Measurements from ENCODE around the gene MBNL2.

MBNL2 gene

GRCh38 chr13:97253581-97254293 is 31.6 kb downstream of the MBNL2 start:
- no peak for DNase-seq (ENCODE audit: low read depth, low spot score)

GRCh38 chr13:97254816-97255215 is 32.7 kb downstream of the MBNL2 start:
- no peak for DNase-seq (ENCODE audit: low read depth, low spot score)

- no peak for DNase-seq (ENCODE audit: low read depth, low spot score)
Observed at GRCh38 chr13:97255515-97256021, 33.4 kb downstream of the MBNL2 start.

- no peak for DNase-seq (ENCODE audit: low read depth, low spot score)
Observed at GRCh38 chr13:97256343-97256783, 34.2 kb downstream of the MBNL2 start.

GRCh38 chr13:97257228-97257755 is 35.2 kb downstream of the MBNL2 start:
- no peak for DNase-seq (ENCODE audit: low read depth, low spot score)

- DNase-seq (ENCODE audit: low read depth, low spot score) = no peak
Observed at GRCh38 chr13:97257800-97258799, 36.0 kb downstream of the MBNL2 start.

- no peak for DNase-seq (ENCODE audit: low read depth, low spot score)
Observed at GRCh38 chr13:97258801-97259200, 36.7 kb downstream of the MBNL2 start.

- no peak for DNase-seq (ENCODE audit: low read depth, low spot score)
Observed at GRCh38 chr13:97259410-97259797, 37.3 kb downstream of the MBNL2 start.

- no peak for DNase-seq (ENCODE audit: low read depth, low spot score)
Observed at GRCh38 chr13:97259798-97260714, 37.9 kb downstream of the MBNL2 start.

- DNase-seq (ENCODE audit: low read depth, low spot score) = no peak
Observed at GRCh38 chr13:97261254-97262005, 39.3 kb downstream of the MBNL2 start.

GRCh38 chr13:97262058-97262457 is 39.9 kb downstream of the MBNL2 start:
- no peak for DNase-seq (ENCODE audit: low read depth, low spot score)

GRCh38 chr13:97263160-97263559 is 41.0 kb downstream of the MBNL2 start:
- DNase-seq (ENCODE audit: low read depth, low spot score) = no peak

GRCh38 chr13:97264663-97265062 is 42.5 kb downstream of the MBNL2 start:
- no peak for DNase-seq (ENCODE audit: low read depth, low spot score)

GRCh38 chr13:97266332-97266731 is 44.2 kb downstream of the MBNL2 start:
- no peak for DNase-seq (ENCODE audit: low read depth, low spot score)

GRCh38 chr13:97266772-97267417 is 44.8 kb downstream of the MBNL2 start:
- DNase-seq (ENCODE audit: low read depth, low spot score) = no peak

- DNase-seq (ENCODE audit: low read depth, low spot score) = no peak
Observed at GRCh38 chr13:97267418-97268059, 45.4 kb downstream of the MBNL2 start.

- DNase-seq (ENCODE audit: low read depth, low spot score) = no peak
Observed at GRCh38 chr13:97268772-97269171, 46.6 kb downstream of the MBNL2 start.

- no peak for DNase-seq (ENCODE audit: low read depth, low spot score)
Observed at GRCh38 chr13:97269603-97270002, 47.5 kb downstream of the MBNL2 start.

GRCh38 chr13:97272526-97272925 is 50.4 kb downstream of the MBNL2 start:
- DNase-seq (ENCODE audit: low read depth, low spot score) = no peak

Measured in activated CD4-positive, CD25-positive, alpha-beta regulatory T cell treated with anti-CD3 and anti-CD28 coated beads, Interleukin-2, amount 50 U/mL, for 16 hours (primary cell).